Measurements from ENCODE around the gene CCDC88C.

Gene CCDC88C

DNA sequence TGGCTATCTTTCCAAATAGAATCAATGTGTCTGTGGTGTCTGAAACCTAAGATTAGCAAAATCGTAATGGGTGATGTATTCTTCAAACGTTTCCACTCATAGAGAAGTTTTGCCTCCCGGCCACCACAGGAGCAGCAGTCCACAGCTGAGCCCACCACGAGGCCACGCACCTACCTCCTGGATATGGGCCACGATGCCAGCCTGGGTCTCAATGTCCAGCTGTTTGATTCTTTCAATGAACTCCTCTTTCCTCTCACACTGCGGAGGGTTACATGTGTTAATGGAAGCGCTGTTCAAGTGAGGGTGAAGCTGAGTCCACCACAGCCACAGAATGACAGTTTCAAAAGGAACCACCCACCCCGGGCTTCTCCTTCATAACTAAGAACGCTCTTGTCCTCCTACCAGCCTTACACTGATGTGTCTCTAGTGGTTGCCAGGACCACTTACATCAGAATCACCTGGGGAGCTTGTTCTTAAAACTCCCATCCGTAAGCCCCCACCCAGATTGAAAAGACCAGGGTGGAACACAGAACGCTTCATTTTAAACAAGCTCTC lies 75.3 kb downstream of the CCDC88C start:
- no peak for DNase-seq

DNA sequence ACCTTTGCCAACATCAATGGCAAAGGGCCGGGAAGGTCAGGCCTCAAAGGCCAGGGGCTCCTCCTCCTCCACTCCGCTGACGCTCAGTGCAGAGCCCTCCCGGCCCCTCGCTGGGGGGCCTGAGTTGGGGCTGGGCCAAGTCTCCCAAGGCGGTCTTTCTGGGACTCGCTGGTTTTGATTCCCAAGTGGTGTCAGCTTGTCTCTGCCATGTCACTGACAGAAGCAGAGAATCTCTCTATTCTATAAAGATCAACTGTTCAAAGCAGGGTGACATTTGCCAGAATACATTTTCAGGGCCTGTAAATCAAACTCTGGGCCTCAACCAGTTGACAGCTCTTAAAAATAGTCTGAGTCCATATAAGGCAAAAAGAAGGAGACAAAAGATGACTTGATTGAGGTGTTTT lies 75.9 kb downstream of the CCDC88C start:
- no peak for DNase-seq

DNA sequence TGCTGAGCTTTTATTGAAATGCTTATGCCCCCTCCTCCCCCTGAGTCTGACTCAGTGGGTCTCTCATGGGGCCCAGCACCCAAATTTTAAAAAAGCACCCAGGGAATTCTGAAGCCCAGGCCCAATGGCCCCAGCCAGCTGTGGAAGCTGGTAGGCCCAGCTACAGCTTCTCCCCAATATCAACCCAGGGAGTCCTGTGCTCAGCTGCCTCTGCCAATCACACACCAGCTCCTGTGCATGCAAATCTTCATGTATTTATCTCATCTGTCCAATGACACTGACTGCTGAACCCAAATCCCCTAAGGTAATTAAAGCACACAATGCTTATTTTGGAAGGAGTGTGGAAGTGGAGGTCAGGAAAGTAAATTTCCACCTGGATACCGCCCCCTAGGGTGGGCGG lies 76.3 kb downstream of the CCDC88C start:
- DNase-seq = peak; percentile 44

DNA sequence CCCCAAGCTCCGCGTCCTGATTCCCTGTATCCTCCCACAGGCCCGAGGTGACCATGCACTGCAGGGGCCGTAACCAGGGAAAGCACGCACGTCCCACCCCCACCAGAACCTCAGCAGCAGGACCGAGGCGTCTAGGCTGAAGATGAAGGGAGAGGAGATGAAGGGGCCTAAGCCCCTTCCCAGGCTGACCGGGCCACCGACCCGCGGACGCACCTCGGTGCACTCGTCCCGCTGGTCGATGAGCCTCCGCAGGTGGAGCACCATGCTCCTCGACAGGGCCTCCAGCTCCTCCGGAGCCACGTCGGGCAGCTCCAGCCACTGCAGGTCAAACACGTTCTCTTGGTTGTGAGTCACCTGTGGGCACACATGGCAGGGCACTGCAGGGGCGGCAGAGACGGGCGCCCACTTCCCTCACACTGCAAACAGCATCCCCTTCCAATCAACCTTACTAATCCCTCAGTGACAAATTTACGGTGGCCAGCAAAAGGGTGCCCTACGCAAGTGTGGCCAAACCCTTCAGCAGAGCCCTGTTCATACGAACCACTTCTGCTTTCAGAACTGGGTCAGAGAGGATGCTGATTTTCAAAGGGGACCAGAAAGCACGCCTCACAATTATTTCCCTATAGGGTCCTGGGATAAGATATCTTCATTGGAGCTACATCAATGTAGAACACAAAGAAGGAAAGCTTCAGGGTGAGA lies 77.8 kb downstream of the CCDC88C start:
- DNase-seq = no peak

DNA sequence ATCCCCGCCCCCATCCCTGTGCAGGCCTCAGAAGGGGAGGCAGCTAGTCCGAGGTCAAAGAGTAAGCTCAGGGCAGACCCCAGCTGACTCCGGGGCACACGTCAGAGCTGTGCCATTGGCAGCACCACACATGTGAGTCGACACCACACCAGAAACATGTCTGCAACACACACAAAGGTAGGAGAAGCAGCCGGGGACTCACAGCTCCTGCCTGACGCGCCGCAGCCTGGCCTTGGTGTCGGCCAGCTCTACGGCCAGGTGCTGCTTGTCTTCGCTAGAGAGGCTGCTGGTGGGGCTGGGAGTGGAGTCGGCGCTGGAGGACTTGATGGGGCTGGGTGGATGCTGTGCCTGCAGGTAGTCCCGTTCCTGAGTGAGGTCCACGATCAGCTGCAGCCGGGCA lies 78.5 kb downstream of the CCDC88C start:
- no peak for DNase-seq

DNA sequence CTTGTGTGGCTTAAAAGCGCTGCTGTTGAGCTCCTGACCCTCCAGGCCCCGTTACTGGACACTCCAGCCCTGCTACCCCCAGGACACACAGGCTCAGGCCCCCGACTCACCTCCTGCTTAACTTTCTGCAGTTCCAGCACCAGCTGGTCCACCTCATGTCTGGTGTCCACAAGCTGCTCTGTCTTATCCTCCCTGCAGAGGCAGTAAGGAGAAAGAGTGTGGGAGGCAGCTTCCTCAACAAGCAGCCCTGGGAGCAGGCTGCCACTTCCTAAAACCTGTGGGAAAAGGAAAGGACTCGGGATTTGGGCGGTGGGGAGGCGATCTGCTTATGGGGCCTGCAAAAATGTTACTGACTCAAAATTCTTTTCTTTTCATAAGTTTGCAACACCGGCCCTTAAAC lies 79.2 kb downstream of the CCDC88C start:
- DNase-seq = no peak

DNA sequence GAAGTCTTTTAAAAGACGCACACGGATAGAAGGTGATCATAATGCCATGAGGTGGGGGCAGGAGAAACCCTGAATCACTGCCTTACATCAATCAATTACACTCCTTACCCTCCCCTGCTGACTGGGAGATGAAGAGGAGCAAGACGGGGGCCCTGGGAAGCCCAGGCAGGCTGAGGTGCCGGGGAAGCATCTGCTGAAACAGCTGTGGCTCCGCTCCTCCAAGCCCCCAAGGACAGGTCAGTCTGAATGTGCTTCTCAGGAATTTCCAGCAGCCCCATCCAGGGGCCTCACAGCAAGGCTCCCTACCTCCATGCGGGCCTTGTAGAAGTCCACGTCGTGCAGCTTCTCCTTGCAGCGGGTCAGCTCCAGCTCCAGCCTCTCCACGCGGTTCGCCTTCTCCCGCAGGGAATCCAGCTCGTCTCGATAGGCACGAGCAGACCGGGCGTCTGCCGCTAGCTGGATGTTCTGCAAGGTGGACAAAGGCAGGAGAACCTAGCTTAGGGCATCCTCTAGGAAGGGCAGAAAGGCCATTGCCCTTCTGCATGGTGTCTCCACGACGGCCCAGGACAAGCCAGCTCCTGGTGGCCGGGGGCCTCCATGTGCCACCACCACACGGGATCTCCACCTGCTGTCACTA lies 79.8 kb downstream of the CCDC88C start:
- peak; percentile 68 for DNase-seq

DNA sequence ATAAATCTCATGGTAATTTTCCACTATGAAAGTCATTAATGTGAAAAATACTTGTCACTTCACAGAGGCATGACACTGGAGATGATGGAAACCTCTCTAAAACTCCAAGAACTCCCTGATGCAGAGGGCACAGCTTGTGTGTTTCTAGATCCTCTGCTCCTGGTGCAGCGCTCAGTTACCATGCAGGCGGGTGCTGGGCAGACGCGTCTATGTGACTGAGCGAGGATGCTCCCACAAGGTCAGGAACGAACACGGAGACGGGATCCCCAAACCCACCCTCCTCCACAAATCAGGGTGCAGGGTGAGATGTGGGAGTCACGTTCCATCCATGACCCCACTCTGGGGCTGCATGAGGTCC lies 81.5 kb downstream of the CCDC88C start:
- DNase-seq = no peak

DNA sequence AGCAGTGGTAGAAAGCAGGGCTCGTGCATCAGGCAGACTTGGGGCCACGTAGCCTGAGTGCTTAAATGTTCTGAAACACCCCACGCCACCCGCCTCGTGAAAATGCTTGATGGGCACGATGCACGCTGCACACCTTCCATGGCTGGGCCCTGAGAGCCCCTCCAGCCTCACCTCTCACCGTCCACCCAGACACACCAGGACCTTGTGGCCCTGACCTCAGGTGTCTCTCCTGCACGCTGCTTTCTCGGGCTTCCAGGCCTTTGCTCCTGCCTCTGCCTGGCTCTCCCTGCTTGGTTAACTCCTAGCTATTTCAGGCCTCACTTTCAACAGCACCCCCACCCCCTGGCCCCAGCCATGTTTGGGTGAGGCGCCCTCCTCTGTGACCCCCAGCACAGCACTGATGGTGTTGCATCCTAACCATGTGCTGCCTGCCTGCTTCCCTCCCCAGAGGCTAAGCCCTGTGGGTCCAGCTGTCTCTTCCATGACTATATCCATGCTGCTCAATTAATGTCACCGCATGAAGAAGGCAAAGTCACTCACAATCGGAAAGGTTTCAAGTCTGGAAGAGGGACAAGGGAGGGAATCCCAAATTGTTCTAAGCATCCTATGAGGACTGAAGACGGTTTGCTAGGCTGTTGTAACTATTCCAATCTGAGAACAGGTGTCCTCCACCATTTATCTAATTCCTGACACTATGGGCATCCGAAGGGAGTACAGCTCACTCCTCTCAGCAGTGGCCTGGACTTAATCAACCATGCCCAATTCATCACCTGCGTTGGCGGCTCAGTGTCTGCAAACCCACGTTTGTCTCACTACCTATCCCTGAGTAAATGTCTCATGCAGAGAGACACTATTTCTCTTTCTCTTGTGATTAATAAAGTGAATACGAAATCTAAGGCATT lies 82.2 kb downstream of the CCDC88C start:
- DNase-seq = no peak

DNA sequence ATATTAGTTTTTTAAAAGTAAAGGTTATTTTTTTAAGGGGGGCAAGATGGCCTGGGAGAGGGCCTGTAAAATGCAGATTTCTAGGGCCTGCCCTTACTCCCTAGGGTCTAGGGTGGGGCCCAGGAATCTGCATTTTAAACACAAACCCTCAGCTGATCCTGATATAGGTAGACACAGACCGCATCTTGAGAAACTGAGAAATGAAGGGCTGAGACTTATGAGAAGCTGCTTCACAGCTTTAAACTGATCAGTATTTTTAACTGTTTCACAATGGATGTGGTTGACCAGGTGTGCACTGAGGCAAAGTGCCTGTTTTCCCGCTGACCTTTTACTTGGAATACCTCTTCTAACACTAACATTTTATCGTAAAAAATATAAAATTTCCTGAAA lies 84.0 kb downstream of the CCDC88C start:
- DNase-seq = no peak

DNA sequence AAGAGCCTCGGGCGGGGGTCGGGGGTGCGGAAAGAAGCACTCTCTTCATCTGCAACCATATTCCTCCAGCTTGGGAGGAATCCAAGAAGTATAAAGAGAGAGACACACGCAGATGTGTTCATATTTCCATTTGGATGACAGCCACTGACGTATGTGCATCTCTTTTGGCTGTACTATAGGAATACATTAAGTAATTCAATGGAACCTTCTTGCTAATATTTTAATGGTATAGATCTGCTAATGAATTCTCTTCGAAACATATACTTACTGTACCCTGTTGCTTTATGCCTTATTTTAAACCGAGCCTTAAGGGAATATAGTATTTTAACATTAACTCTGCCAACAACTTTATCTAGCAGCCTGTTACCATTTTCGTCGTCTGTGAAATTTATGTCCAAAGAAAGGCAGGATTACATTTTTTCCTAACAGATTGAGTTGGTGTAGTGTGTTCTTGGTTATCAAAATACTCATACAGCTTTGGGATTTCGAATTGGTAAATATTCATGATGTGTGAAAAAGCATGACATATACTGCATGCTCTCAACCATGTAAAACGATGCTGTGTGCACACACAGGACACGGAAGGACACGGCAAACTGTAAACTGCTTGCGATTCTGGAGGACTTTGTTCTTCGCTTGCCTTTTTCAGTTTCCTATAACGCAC lies 84.5 kb downstream of the CCDC88C start:
- DNase-seq = no peak

DNA sequence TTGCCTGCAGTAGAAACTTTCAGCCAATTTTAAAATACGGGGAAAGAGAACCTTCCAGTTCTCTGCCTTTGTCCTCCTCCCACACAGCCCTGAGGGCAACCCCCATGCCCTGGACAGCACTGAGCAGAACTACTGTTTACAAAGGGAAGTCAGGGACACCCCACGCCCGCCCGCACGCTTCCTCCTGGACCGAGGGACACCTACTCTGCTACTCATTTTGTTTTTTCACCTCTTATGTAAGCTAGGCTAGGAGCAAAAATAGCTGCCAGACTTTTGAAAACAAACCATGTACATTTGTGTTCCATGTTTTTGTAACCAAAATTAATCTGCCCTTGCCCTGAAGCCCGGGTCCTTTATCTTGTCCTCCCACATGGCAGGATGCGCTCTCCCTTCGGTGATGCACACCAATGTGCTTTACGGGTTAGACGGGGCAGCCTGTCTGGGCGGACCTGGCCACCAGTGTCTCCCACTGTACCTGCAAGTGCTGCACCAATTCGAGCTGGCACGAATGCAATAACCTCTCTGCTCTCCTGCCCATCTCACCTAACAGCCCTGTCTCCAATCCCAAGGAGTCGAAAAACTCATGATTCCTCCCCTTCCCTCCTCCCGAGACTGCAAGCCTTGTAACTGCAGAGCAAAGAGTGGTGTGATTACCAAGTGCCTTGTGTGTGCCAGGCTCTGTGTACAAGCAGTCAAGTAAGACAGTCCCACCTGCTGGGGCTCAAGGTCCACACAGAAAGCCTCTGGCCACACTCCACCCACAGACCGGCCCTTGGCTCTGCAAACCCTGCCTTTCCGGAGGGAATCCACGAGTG lies 85.2 kb downstream of the CCDC88C start:
- peak; percentile 66 for DNase-seq

DNA sequence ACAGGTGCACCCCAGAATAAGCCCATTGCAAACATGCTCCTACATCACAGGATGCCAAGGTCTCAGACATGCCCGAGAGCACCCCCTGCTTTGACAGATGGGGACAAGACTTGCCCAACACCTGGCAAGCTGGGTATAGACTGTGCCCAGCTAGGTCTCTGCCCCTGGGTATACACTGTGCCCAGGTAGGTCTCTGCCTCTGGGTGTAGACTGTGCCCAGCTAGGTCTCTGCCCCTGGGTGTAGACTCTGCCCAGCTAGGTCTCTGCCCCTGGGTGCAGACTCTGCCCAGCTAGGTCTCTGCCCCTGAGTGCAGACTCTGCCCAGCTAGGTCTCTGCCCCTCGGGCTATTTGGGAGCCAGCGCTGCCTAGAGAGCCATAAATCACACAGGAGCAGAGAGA lies 85.9 kb downstream of the CCDC88C start:
- DNase-seq = no peak

DNA sequence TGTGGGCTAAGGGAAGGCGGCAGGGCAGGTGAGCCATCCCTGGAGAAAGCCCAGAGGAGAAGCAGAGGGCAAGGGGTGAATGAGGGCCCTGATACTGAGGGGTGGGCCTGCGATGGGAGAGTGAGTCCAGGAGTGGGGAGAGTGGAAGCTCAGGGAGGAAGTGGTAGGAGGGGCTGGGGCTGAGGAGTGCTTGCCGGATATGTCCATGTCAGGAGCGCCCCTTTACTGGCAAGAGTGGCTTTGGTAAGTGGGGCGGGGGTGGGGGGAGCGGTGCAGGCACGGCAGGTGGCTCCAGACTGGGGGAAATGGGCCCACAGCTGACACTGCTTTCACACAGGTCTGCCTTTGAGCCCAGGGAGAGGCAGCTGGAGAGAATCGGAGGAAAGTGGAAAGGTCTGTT lies 86.8 kb downstream of the CCDC88C start:
- DNase-seq = no peak

DNA sequence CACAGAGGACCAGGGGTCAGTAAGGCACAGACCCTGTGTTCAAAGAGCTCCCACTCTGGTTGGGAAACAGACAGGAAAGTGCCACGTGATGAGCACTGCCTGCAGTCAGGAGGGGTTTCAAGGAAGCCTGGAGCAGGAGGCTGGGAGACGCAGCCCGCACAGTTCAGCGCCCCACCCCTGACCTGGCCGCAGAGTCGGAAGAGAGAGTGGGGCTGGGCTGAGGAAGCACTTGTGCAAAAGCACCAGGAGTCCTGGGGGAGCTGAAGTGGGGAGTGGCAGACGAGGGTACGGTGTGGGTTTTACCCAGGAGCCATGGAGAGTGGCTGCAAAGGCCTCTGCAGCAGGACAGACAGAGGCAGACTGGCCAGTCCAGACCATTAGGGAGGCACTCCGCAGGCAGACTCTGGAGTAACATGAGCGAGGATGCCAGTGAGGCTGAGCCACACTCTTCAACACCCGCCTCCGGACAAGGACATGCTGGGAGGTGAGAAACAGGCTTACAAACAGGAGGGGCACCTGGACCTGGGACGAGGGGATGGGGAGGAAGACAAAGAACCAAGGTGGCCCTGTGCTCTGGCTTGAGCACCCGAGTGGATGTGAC lies 87.4 kb downstream of the CCDC88C start:
- no peak for DNase-seq

DNA sequence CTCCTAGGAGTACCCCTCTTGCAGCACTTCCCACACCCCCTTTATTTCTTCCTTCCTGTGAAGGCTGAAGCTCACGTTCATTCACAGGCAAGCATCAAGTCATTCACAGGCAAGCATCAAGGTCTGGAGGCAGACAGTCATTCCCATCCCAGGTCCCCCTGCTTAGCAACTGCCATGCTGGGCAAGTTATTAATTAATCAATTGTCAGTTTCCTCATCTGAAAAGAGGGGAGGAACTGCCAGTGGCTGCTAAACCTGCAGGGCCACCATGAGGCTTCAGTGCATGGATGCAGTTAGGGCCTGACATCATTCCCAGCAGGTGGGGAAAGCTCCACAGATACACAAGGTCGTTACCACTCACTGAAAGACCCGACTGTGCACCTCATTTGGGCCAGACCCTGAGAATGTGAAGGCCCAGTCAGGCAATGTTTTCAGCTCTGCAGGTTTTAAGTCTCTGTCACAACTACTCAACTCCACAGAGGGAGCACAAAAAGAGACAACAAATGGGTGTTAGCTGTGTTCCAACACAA lies 88.1 kb downstream of the CCDC88C start:
- no peak for DNase-seq

DNA sequence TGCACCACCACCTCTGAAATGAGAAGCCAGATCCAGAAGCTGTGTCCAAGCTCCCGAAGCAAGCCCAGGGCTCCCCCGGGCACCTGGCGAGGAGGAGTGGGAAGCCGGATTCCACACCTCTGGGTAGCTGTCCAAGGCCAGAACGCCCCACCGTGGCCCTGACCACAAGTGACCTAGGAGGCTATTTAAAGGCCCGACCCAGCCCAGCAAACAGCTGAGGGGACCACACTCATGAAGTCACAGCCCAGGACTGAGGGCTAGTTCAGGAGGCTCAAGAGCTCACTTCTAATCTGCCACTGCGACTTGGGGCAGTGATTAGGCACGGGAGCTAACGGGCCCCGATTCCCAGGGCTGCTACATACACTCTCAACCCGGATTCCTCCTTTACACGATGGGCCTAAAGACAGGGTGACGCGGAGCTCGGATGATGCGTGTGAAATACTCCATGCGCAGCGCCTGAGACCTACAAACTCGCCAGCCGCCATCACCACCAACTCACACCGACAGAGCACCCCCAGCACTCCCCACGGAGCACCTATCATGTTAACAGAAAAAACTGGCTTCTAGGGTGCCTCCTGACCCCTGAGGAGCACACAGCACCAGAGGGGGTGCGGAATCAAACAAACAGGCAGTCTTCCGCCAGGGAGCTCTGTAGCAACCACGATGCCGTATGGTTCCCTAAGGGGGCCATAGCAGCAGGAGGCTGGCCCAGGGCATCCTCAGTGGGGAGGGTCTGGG lies 89.1 kb downstream of the CCDC88C start:
- no peak for DNase-seq

DNA sequence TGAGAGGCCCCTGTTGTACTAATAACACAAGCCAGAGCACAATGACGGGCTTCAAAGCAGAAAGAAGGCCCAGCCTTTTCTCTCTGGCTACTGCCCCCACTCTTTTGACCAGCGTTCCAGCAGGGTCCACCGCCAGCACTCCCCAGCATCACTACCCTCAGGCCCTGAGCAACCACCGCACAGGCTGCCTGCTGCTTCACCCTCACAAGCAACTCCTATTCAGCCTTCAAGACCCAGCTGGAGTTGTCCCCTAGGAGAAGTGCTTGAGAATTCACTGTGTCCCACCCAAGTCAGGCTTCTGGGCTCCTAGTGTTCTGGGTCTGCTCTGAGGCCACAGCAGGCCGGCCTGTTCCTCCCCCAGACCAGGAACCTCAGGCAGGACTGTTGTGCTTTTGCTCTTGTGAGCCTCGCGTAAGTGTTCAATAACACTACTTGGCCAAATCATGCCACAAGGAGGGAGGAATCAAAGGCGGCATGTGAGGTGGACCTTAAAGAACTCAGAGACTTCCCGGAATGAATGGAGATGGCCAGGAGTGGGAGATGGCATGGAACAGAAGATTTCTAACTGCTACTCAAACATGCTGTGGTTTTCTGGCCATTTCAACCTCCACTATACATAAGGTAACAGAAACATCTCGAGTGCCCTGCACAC lies 89.8 kb downstream of the CCDC88C start:
- no peak for DNase-seq

DNA sequence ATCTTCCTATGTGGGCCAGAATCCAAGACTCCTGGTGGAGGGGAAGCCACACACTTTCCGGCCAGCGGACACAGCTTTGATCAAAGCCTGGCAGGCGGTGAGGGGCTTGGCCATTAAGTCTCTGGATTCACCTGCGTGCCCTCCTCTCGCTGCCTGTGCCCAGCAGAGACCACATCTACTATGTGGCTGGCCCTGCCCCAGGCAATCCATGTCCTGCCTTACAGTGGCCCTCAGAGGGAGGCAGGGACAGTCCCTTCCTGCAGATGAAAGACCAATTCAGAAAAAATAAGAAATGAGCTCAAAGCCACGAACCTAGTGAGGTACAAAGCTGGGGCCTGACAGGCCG lies 90.4 kb downstream of the CCDC88C start:
- DNase-seq = no peak

DNA sequence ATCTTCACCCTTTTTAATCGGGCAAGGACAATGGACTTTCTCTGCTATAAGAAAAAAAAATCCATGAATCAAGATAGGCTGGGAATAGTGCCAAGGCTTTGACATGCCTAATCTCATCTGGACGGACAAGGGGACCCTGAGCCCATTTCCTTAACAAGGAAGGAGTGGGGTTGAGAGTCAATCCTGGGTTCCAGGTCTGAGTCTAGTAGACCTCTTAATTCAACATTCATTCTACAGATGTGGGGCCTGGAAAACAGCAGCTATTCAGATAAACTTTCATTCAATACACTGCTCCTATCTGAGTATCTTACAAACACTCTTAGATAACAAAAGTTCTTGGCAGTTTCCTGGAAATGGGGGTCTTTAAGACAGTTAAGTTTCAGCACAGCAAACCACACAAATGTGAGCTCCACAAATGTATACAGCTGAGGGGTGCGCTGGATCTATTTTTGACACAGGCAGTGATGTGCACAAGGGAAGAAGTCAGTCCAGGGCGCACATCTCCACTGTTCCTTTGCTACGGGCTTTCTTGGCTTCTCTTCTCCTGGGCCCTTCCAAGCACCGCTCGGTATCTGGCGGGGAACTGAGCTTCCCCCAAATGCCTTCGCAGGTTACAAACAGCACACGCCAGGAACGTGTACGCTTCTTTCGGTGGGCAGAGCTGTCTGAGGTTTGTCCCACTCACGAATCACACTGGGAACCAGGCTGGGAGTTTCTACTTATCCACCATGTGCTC lies 90.9 kb downstream of the CCDC88C start:
- no peak for DNase-seq
